ENCODE results near the gene AHNAK2.
"Not testable (repeated sequence)": the region's sequence is repeated elsewhere in the genome, so short reads cannot be mapped to it uniquely, and the experiment has no call there.

Gene AHNAK2

DNA sequence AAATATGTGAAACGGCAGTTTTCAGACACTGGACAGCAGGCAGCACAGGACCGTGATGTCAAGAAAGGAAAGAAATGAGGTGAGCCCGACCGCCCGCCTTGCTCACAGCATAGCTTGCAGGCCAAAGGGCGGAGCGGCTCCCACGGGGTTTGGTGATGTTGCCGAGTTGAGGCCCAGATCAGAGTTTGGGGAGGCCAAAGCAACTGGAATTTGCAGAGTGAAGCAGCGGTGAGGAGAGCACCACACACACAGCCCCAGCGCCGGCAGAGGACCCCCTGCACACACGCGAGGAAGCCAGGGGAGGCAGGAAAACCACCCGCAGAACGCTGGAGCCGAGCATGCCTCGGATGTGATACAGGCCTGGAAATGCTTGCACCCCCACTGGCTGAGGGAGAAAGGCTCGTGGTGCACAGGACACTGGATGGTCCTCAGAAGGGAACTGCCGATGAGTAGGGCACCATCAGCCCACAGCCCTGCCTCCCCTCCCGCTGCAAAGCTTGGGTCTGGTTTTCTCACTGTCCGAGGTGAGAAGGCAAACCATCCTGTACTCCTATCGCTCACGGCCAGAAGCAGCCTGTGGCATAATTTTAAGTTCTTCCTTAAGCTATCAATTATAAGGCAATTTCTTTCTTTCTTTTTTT lies 79.2 kb downstream of the AHNAK2 start:
- no peak for DNase-seq (ENCODE audit: low spot score)

DNA sequence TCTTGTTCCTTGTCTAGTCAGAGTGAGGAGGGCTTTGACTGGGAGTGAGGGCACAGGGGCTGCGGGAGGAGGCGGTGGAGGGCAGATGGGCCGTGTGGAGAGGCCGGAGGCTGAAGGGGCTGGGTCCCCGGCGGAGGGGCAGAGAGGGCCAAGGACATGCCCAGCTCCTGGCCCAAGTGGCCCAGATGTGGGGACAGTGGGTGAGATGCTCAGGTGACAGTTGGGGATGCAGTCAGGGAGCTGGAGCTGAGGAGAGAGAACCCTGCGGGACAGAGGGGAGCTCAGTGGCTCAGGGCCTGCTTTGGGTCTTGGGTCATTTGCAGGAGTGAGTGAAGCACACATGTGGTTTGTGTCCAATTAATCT lies 80.0 kb downstream of the AHNAK2 start:
- no peak for DNase-seq (ENCODE audit: low spot score)

DNA sequence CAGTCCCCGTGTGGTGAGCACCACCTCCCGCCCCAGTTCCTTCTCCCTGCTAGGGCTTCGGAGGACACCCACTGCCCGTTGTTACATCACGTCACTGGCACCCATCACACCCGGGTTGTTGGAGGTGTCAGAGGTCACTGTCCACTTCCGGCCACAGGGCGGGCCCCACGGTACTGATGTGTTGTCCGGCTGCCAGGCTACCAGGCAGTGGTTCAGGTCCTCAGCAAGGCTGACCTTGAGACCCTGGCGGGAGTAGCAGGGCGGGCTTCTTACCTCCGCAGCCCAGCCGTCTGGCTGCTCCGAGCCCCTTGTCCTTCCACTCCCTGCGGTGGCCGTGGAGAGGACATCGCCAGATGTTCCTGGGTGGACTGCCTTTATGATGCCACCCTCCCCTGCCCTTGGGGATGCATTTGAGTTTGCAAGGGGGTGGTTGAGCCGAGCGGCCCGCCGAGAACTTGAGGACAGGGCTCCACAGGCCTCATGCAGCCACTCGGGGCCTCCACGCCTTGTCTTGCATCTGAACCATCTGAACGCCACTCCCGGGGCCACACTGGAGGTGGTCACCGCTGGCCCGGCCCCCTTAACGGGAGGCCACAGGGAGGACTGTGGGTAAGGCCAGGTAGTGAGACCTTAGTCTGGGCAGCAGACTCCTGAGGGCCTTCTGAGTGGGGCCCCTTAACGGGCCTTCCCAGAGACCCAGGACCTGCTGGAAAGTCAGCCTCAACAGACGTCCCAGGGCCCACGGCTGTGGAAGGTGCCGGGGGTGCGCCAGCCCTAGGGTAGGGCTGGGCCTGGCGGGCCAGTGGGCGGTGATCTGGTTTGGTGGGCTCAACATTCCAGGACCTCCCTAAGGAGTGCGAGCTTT lies 80.6 kb downstream of the AHNAK2 start:
- DNase-seq (ENCODE audit: low spot score): no peak

DNA sequence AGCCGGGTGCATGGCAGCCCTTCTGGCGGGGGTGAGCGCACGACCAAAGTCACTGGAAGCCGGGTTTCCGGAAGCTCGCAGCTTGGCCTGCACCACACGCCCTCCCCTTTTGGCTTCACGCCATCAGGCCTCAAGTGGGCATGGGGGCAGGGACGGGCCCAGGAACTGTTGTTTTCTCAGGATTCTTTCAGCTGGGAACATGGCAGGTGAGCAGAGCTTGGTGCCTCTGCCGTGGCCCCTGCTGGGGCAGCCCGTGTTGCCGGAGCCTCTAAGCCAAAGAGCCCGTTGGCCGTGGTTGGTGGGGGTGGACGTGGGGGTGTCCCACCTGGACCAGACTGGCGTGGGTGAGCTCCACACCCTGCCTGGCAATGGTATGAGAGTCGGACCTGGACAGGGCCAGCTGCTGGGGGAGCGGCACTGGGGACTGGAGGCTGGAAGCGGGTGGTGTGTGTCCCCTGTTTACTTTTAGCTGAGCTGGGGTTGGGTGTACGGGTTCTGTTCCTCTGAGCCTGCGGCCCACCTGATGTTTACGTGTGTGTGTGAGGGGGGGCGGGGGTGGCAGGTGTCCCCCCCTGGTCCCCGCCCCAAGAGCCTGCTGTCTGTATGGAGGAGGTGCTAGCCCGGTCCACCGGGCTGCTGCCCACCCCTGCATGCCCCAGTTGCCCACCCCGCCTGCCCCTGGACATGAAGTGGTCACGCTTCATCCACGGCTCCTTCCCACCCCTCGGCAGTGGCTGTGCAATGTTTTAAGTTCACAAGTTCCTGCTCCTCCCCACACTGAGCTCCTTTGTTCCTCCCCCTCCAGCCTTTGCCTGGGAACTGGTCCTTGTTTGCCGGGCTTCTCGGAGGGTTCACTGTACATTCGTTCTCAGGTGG lies 82.2 kb downstream of the AHNAK2 start:
- no peak for DNase-seq (ENCODE audit: low spot score)

DNA sequence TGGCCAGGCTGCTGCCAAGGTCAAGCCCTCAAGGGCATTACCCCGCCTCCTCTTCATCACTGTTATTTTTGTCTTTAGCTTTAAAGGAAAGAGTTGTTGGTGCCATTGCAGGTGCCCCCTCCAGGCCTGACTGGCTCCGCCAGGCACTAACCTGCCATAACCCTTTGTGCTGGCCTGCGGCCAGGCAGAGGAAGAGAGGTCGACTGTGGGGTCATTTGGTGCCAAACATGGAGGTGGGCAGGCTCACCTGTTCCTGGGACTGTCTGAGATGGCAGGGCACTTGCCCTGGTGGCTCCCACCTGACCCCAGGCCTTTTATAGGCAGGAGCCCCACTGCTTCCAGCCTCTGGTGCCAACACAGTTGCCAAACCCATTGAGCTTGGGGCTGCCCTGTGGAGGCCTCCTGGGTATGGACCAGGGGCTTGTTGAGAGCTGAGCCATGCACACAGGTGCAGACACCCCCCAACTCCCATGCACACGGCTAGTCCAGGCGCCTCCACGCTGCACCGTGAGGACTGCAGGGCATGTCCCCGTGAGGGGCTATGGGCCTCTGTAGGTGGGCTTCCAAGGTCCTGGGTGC lies 82.9 kb downstream of the AHNAK2 start:
- DNase-seq (ENCODE audit: low spot score): no peak

DNA sequence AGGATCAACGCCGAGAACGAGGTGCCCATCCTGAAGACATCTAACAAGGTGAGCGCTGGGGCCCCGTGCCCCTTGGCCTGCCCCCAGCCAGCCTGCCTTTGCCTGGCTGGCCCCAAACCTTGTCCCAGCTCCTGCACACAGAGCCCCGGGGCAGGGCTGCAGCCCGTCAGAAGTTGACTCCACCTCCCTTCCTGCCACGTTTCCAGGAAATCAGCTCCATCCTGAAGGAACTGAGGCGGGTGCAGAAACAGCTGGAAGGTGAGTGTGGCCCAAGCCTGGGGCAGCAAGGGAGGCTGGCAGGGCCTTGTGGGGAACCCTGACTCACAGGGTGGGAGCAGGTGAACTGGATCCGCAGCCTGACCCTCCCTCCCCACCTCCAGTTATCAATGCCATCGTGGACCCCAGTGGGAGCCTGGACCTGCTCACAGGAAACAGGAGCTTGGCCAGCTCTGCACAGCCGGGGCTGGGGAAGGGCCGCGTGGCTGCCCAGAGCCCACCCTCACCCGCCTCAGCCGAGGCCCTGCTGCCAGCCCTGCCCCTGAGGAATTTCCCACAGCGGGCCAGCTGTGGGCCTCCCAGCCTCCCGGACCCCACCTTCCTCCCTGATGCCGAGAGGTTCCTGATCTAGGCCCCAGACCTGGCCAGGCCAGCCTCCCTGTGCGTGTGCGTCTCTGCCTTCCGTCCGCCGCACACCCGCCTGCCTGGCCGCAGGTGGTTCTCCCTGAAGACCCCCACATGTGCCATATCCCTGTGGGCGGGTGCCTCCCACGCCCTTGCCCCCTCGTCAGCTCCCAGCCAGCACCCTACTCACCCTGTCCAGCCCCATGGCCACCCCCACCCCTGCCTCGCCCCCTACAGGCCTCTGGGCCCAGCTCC lies 83.6 kb downstream of the AHNAK2 start:
- no peak for DNase-seq (ENCODE audit: low spot score)

DNA sequence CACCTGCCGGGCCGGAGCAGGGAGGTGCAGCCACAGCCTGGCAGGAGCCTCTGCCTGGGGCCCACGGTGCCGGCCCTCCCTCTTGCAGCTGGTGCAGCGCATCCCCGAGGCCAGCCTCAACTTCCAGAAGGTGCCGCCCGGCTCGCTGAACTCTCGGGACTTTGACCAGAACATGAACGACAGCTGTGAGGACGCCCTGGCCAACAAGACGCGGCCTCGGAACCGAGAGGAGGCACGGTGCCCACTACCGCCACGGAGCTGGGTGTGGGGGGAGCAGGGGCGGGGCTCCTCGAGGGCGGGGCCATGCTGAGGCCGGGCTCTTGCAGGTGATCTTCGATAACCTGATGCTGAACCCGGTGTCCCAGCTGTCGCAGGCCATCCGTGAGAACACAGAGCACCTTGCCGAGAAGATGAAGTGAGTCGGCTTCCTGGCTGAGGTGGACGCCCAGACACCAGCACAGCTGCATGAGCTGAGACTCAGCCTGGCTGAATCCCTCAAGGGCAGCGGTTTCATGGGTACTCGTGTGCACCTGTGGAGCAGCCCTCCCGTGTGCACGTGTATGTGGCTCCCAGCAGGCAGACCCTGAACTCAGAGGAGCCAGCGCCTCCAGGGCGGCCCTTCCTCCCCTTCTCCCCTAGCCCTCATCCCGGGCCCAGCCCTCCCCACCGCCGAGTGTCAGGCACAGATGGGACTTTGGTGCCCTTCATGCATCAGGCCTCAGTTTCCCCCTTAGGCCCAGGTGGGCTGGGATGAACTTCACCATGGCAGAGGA lies 84.6 kb downstream of the AHNAK2 start:
- DNase-seq (ENCODE audit: low spot score): no peak

DNA sequence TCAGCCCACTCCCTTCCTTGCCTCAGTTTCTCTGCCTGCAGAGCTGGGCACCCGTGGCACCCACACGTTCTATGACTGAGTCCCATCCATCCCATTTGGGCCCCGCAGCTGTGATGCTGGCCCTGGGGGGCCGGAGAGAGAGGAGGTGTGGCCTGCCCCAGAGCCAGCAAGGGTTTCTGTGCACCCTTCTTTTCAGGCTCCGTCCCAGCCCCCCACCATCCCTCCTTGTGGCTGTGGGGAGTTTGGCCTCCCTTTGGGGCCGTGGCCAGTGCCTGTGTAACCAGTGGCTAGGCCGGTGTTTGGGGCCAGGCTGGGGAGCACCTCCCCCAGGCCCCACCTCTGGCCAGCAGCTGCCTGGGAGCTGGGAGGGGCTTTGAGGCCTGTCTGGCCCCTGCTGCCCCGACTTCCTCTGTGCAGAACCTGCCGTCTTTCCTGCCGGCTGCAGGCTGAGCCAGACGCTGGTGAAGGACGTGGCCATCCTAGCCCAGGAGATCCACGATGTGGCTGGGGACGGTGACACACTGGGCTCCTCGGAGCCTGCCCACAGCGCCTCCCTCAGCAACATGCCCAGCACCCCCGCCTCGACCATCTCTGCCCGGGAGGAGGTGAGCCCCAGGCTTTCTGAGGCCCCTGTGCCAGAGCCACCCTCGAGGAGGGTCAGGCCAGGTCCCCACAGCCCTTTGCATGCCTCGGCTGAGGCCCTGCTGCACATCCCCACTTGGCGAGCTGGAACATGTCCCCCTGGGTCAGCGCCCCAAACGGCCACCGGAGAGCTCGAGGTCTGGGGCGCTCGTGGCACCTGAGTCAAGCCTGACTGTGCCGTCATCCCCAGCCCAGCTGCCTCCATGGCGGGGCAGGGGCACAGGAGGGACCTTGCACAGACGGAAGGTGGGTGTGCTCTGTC lies 85.4 kb downstream of the AHNAK2 start:
- no peak for DNase-seq (ENCODE audit: low spot score)

DNA sequence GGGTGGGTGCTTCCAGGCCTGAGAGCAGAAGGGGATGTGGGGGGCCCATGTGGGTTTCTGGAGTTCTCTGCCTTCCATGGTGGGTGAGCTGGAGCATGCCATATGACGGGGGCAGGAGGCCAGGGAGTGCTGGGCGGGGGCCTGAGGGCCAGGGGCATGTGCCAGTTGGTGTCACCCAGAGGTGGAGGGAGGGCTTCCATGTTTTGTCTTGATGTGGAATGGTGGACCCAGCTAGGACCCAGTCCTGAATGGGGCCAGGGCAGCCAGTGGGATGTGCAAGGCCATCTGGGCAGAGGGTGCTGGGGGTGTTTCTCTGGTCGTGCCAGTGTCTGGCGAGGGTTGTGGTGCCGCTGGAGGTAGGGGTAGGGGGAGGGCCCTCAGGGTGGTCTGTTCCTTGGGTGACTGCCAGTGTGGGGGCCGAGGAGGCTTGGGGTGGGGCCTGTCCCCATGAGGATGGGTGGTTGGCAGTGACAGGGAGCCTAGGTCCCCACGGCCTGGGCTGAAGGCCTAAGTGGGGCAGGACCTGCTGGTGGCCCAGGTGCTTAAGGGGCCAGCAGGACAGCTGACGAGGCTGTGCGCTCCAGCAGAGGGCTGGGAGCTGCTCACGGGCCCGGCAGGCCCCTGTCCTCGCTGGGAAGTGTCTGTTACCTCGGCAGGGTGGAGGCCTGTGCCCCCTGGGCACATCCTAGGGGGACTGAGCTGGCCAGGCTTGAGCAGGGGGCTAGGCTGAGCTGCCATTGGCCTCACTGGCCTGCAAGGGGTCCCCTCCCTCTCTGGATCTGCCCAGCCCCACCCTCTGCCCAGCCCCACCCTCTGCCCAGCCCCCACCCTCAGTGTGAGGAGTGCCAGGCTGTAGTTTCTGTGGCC lies 86.3 kb downstream of the AHNAK2 start:
- no peak for DNase-seq (ENCODE audit: low spot score)

DNA sequence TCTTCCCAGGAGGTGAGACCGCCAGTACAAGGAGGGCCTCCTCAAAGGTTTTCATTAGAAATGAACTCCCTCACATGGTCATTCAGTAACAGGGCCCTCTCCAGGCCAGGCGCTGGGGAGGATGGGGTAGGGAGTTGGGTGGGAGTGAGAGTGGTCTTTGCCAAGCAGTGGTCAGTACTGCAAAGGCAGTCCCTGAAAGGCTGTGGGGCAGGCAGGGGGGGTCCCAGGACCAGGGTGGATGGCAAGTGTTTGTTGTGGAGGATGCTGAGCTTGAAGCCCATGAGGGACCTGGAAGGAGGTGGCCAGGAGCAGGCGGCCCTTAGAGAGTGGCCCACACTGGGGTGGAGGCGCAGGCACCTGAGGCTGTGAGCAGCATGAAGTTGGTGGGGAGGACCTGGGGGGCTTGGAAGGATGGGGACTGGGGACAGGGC lies 87.0 kb downstream of the AHNAK2 start:
- DNase-seq (ENCODE audit: low spot score): no peak

DNA sequence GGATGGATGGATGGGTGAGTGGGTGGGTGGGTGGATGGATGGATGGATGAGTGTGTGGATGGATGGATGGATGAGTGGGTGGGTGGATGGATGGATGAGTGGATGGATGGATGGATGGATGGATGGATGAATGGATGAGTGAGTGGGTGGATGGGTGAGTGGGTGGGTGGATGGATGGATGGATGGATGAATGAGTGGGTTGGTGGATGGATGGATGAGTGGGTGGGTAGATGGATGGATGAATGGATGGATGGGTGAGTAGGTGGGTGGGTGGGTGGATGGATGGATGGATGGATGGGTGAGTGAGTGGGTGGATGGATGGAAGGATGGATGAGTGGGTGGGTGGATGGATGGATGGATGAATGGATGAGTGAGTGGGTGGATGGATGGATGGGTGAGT lies 87.9 kb downstream of the AHNAK2 start:
- DNase-seq (ENCODE audit: low spot score): not testable (repeated sequence)

DNA sequence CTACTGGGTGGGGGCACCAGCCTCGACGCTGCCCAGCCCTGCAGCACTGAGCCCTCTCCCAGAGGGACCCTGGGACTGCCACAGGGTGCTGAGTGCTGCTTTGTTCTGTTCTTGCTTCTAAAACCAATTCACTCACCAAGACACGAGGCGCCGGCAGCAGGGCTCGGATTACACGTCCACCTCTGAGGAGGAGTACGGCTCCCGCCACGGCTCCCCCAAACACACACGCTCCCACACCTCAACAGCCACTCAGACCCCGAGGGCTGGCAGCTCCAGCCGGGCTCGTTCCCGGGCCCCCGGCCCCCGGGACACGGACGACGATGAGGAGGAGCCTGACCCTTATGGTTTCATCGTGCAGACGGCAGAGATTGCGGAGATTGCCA lies 88.8 kb downstream of the AHNAK2 start:
- no peak for DNase-seq (ENCODE audit: low spot score)

DNA sequence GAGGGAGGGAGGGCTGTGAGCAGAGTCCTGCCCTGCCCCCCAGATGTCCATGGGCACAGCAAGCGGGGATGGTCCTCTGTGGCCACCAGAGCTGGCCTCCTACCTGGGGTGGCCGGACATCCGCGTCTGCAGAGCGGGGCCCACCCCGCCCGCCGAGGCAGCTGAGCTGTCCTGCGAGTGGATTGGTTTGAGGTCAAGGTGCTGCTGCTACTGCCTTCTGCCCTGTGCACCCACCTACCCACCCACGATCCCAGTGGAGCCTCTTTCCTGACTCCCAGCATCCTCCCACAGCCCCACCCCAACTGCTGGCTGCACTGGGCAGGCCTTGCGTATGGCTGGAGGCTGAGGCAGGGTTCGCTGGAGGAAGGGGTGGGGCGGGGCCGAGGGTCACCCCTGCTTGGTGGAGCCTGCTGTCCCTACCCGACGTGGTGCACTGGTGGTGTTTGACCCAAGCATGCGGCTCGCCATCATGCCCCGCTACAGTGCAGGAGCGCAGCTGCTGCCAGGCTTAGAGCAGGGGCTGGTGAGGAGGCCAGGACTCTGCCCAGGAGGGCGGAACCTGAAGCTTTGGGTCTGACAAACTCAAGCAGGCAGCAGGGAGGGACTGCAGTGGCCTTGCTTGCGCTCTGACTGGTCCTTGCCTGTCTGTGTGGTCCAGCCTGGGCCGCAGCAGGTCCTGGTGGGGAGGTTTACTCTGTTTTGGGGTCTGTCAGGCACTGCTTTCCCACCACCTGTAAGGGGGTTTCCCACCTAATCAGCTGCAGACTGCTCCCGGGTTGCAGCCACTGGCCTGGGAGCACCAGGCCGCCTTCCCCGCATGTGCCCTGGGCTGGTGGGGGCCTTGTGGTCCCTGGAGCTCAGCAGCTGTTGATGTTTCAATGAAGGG lies 89.4 kb downstream of the AHNAK2 start:
- DNase-seq (ENCODE audit: low spot score): no peak

DNA sequence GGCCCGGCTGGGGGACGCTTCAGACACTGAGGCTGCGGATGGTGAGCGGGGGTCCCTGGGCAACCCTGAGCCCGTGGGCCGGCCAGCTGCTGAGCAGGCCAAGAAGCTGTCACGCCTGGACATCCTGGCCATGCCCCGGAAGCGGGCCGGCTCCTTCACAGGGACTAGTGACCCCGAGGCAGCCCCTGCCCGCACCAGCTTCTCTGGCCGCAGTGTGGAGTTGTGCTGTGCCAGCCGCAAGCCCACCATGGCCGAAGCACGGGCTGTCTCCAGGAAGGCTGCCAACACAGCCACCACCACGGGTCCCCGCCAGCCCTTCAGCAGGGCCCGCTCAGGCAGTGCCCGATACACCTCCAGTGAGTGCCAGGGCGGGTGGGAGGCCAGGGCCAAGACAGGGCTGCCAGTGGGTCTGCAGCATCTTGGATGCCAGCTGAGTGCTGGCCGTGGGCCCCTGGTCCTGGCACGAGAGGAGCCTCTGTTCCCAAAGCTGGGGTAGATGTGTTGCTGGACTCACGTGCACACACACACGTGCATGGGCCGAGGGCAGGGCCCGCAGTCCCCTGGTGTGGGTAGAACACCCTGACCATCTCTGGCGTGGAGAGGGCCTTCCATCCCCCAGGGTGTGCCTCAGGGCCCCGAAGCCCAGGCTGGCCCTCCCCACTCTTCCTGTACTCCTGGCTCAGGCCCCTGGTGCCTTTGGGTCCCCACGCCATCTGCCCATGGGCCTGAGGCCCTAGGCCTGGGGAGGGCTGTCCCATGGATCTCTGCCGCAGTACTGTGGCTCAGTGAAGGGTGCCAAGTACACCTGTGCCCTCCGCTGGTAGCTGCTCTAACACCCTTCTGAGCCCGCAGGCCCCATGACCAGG lies 90.3 kb downstream of the AHNAK2 start:
- no peak for DNase-seq (ENCODE audit: low spot score)
